ENCODE results near the gene FAM151A.

FAM151A gene

GRCh38 chr1:54623216-54624007, at the start of gene FAM151A:
TSS of gene FAM151A (minus strand) at chr1:54623525. CDS start at chr1:54623395, 130 bp downstream.
- no peak for DNase-seq

GRCh38 chr1:54671985-54672608, 48.8 kb upstream of the FAM151A start:
- peak; percentile 12 for DNase-seq

- no peak for DNase-seq
Measured at GRCh38 chr1:54668567-54668966, 45.2 kb upstream of the FAM151A start.

GRCh38 chr1:54667797-54668196, 44.5 kb upstream of the FAM151A start:
- no peak for DNase-seq

GRCh38 chr1:54666333-54666732, 43.0 kb upstream of the FAM151A start:
- no peak for DNase-seq

GRCh38 chr1:54665852-54666251, 42.5 kb upstream of the FAM151A start:
- DNase-seq = no peak

- DNase-seq = no peak
Measured at GRCh38 chr1:54664364-54664763, 41.0 kb upstream of the FAM151A start.

- DNase-seq = no peak
Measured at GRCh38 chr1:54663725-54664124, 40.4 kb upstream of the FAM151A start.

GRCh38 chr1:54658164-54658913, 35.0 kb upstream of the FAM151A start:
- no peak for DNase-seq

GRCh38 chr1:54653036-54653435, 29.7 kb upstream of the FAM151A start:
- no peak for DNase-seq

GRCh38 chr1:54652168-54652567, 28.8 kb upstream of the FAM151A start:
- DNase-seq = no peak

GRCh38 chr1:54651608-54652007, 28.3 kb upstream of the FAM151A start:
- no peak for DNase-seq

- DNase-seq = no peak
Measured at GRCh38 chr1:54650417-54650816, 27.1 kb upstream of the FAM151A start.

- no peak for DNase-seq
Measured at GRCh38 chr1:54649921-54650320, 26.6 kb upstream of the FAM151A start.

GRCh38 chr1:54649130-54649898, 26.0 kb upstream of the FAM151A start:
- DNase-seq = no peak

- no peak for DNase-seq
Measured at GRCh38 chr1:54645806-54646676, 22.7 kb upstream of the FAM151A start.

GRCh38 chr1:54643736-54644135, 20.4 kb upstream of the FAM151A start:
- DNase-seq = no peak

GRCh38 chr1:54640863-54641836, 17.8 kb upstream of the FAM151A start, which contains the start of gene MROH7:
TSS of gene MROH7 (plus strand) at chr1:54641786. CDS start at chr1:54652927, 11,141 bp downstream.
- DNase-seq = no peak

- no peak for DNase-seq
Measured at GRCh38 chr1:54640361-54640760, 17.0 kb upstream of the FAM151A start.

All from DMS79 treated with DMSO at 0.1 percent for 48 hours (cell line).